HEK293T (cell line): ENCODE data around the gene BMPR2.

ENCODE experiments used
- CTCF ChIA-PET: fragments of 350-600 bp; formaldehyde crosslinking; extraction: SDS; loops from one replicate; lab custom pipeline; 2021; ENCODE audit warnings: antibody characterized with exemption, inconsistent platforms; lab: Yijun Ruan, JAX
- POLR2A ChIA-PET: fragments of 350-600 bp; formaldehyde crosslinking; extraction: SDS; loops from one replicate; lab custom pipeline; 2020; ENCODE audit warnings: antibody characterized with exemption, inconsistent platforms; lab: Yijun Ruan, JAX
- DNase-seq: peaks from one replicate; pipeline ENCODE4 v3.0.0; 2012; ENCODE audit warnings: mixed read lengths; ENCODE audit errors: extremely low spot score
- ARNT ChIP-seq: fragments of 450-650 bp; IDR thresholded peaks from 2 replicates; pipeline ENCODE4 v1.6.1; 2017; ENCODE audit warnings: mild to moderate bottlenecking
- BHLHE40 ChIP-seq: fragments of 450-650 bp; IDR thresholded peaks from 2 replicates; pipeline ENCODE4 v1.6.1; 2016; ENCODE audit warnings: mild to moderate bottlenecking, moderate library complexity, borderline replicate concordance
- CTBP1 ChIP-seq: fragments of 450-650 bp; IDR thresholded peaks from 2 replicates; pipeline ENCODE4 v1.6.1; 2016; ENCODE audit warnings: borderline replicate concordance
- ELF4 ChIP-seq: fragments of 450-650 bp; IDR thresholded peaks from 2 replicates; pipeline ENCODE4 v1.6.1; 2017; ENCODE audit warnings: antibody characterized with exemption
- FOXA1 ChIP-seq: fragments of 450-650 bp; IDR thresholded peaks from 2 replicates; pipeline ENCODE4 v1.6.1; 2016; ENCODE audit warnings: mild to moderate bottlenecking
- FOXK2 ChIP-seq: fragments of 450-650 bp; IDR thresholded peaks from 2 replicates; pipeline ENCODE4 v1.6.1; 2016; ENCODE audit warnings: mild to moderate bottlenecking
- FOXM1 ChIP-seq: fragments of 450-650 bp; IDR thresholded peaks from 2 replicates; pipeline ENCODE4 v1.6.1; 2017; ENCODE audit warnings: mild to moderate bottlenecking, borderline replicate concordance
- HDGF ChIP-seq: fragments of 450-650 bp; IDR thresholded peaks from 2 replicates; pipeline ENCODE4 v1.6.1; 2017; ENCODE audit warnings: antibody characterized with exemption, borderline replicate concordance
- L3MBTL2 ChIP-seq: fragments of 450-650 bp; conservative IDR thresholded peaks from 2 replicates; pipeline ENCODE4 v1.6.1; 2016; ENCODE audit warnings: mild to moderate bottlenecking
- LEF1 ChIP-seq: fragments of 450-650 bp; IDR thresholded peaks from 2 replicates; pipeline ENCODE4 v1.6.1; 2017; ENCODE audit warnings: mild to moderate bottlenecking, borderline replicate concordance
- NFRKB ChIP-seq: fragments of 450-650 bp; IDR thresholded peaks from 2 replicates; pipeline ENCODE4 v1.6.1; 2016; ENCODE audit warnings: mild to moderate bottlenecking, moderate library complexity
- SP1 ChIP-seq: fragments of 450-650 bp; IDR thresholded peaks from 2 replicates; pipeline ENCODE4 v1.6.1; 2017
- SUZ12 ChIP-seq: fragments of 450-650 bp; IDR thresholded peaks from 2 replicates; pipeline ENCODE4 v1.6.1; 2016; ENCODE audit warnings: mild to moderate bottlenecking
- TARDBP ChIP-seq: fragments of 450-650 bp; IDR thresholded peaks from 2 replicates; pipeline ENCODE4 v1.6.1; 2016
- ZNF384 ChIP-seq: fragments of 450-650 bp; IDR thresholded peaks from 2 replicates; pipeline ENCODE4 v1.6.1; 2016
- TF ChIP-seq, protein P1 (sequence below): fragments of 450-650 bp; IDR thresholded peaks from 2 replicates; pipeline ENCODE4 v1.6.1; 2016

BMPR2 gene

DNA sequence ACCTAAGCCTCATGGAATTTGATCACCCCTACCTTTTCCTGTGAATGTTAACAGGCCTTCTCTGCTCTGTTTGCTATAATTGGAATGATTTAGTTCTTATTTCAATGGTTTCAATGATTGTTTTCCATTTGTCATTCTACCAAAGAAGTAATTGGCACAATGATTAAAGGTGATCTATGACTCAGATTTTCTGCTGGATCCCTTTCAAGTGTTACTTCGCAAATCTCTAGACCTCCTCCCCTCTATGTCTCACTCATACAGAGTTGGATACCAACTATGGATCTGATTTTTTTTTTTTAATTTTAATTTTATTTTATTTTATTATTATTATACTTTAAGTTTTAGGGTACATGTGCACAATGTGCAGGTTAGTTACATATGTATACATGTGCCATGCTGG is 229.0 kb downstream of the BMPR2 start:
- no peak for TF ChIP-seq FOXK2
- TF ChIP-seq LEF1, result no peak
- no peak for TF ChIP-seq FOXA1
- no peak for TF ChIP-seq BHLHE40
- no peak for TF ChIP-seq TARDBP
- no peak for TF ChIP-seq FOXM1
- no peak for TF ChIP-seq NFRKB
- ChIA-PET POLR2A (no interaction called here), CTCF (interaction anchor here (0.7 kb wide), 1 partner anchor 87 kb away, joined by 3 read pairs; no protein-coding TSS in a partner anchor)
- no peak for DNase-seq

DNA sequence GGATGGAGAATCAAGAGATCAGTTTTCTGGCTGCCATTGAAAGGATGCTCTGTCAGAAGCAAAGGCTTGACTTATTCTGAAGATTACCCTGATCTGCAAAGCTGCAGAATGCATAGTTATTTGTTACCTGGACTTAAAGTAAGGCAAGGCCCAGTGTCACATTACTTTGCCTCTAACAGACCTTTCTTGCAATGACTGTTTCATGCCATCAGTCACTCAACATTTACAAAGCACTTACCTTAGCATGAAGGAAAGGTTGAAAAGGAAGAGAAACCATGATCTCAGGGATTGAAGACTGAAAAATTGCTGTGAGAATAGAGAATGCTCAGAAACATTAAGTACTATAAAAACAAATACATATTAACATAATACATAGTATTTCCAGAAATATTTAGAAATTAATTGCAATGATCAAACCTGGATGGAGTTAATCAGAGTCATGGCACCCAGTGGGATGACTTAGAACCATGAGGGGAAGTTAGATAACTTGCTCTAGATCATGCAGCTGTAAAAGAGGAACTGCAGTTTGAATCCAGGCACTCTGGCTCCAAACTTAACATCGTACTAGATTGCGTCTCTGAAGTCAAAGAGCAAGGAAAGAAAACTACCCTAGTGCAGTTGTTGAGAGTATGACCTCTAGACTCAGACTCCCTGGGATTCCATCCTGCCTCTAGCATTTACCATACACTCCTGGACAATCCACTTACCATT is 232.2 kb downstream of the BMPR2 start:
- POLR2A ChIA-PET, result no interaction called here
- TF ChIP-seq LEF1 (no peak), SP1 (no peak), TARDBP (no peak), ARNT (no peak), SUZ12 (no peak), ELF4 (no peak), FOXM1 (no peak), FOXK2 (no peak)
- DNase-seq, result no peak
- CTCF ChIA-PET, result no interaction called here

DNA sequence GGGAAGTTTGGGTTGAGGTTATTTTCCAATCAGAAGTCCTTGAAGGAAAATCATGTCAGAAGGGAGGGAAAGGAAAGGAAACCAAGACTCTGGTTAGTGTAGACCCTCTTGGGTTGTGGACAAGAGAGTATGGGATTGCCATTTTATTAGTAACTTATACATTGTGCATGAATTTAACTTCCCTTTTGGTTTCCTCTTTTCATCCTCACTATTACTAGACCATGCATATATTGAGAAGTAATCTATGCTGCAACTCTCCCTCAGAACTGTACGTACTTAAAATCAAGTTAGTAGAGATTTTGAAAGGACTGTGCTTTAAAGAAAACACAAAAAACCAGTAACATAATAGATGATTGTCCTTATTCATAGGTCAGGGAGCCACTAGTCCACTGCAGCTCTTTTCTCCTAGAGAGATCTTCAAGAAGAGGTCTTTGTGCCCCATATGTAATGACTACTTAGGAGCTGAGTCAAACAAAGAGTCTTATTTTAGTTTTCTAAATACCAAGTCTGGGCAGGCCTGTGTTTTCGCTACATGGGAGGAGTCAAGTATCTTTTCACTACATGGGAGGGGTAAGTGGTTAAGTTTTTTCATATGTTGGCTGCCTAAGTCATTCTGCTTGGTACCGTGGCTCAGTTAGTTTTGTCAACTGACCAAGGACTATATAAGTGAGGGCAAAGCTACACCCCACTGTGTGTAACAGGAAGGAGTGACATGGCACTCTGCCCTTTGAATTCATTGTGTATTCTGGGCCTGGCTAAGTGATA is 233.4 kb downstream of the BMPR2 start:
- no peak for DNase-seq
- TF ChIP-seq FOXM1, result no peak
- TF ChIP-seq, protein P1, sequence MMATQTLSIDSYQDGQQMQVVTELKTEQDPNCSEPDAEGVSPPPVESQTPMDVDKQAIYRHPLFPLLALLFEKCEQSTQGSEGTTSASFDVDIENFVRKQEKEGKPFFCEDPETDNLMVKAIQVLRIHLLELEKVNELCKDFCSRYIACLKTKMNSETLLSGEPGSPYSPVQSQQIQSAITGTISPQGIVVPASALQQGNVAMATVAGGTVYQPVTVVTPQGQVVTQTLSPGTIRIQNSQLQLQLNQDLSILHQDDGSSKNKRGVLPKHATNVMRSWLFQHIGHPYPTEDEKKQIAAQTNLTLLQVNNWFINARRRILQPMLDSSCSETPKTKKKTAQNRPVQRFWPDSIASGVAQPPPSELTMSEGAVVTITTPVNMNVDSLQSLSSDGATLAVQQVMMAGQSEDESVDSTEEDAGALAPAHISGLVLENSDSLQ, result no peak
- no peak for TF ChIP-seq BHLHE40
- TF ChIP-seq ARNT, result no peak
- TF ChIP-seq ELF4, result no peak
- TF ChIP-seq FOXA1, result no peak
- TF ChIP-seq LEF1, result no peak
- no peak for TF ChIP-seq L3MBTL2
- TF ChIP-seq FOXK2, result no peak
- no peak for TF ChIP-seq ZNF384
- no peak for TF ChIP-seq NFRKB
- TF ChIP-seq SUZ12, result no peak
- TF ChIP-seq CTBP1, result no peak
- TF ChIP-seq TARDBP, result no peak
- TF ChIP-seq HDGF, result no peak
- CTCF ChIA-PET, result interaction anchor here (0.5 kb wide), 2 partner anchors 188 to 921 kb away, joined by 3 read pairs; no protein-coding TSS in a partner anchor
- POLR2A ChIA-PET, result no interaction called here

DNA sequence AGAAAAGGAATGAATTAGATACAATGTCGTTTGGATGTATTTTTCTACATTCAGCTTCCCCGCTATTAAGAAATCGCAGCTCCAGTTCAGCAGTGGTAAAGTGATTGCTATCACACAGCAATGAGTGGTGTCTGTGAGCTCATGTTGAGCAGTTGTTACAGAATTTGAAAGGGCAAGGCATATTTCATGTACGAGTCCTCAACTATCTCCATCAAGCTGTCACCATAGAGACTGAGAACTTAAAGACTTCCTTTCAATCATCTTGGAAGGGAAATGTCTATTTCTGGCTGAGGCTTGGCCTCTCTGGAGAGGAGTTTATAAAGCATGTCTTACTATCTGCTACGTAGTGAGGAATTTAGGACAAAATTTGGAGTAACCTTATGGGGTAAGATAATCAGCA is 234.3 kb downstream of the BMPR2 start:
- ChIA-PET CTCF (interaction anchor here (0.5 kb wide), 1 partner anchor 920 kb away, joined by 3 read pairs; no protein-coding TSS in a partner anchor), POLR2A (no interaction called here)
- TF ChIP-seq, protein P1, result no peak
- TF ChIP-seq LEF1 (no peak), L3MBTL2 (no peak), HDGF (no peak), SP1 (no peak), TARDBP (no peak)
- DNase-seq, result no peak

DNA sequence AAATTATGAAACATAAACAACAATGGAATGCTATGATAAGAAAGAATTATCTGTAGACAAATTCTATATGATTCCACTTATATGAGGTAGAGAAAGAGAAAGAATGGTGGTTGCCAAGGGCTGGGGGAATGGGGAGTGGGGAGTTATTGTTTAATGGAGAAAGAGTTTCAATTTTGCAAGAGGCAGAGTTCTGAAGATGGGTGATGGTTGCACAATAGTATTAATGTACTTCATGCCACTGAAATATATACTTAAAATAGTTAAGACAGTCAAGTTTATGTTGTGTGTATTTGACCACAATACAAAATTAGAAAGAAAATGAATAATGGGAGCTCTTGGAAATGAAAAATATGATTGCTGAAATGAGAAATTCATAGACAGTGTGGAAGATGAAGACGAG is 236.0 kb downstream of the BMPR2 start:
- TF ChIP-seq TARDBP (no peak), FOXA1 (no peak), SP1 (no peak), ZNF384 (no peak), ARNT (no peak), L3MBTL2 (no peak), HDGF (no peak), ELF4 (no peak), FOXM1 (no peak), FOXK2 (no peak), LEF1 (no peak)
- TF ChIP-seq, protein P1, result no peak
- no peak for DNase-seq
- ChIA-PET CTCF (no interaction called here), POLR2A (no interaction called here)

DNA sequence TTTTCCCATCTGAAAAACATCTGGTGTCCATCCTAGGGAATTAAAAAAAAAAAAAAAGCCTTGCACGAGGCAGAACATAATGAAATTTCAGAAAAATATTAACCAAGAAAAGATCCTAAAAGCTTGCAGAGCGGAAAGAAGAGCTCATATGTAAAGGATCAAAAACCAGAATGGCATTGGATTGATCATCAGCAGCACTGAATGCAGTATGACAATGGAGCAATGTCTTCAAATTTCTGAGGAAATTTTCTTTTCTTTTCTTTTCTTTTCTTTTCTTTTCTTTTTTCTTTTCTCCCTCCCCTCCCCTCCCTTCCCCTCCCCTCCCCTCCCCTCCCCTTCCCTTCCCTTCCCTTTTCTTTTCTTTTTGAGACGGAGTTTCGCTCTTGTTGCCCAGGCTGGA is 237.4 kb downstream of the BMPR2 start:
- TF ChIP-seq HDGF (no peak), ARNT (no peak), FOXA1 (no peak), CTBP1 (no peak), BHLHE40 (no peak), SUZ12 (no peak), TARDBP (no peak), LEF1 (no peak), FOXK2 (no peak), ELF4 (no peak), SP1 (no peak), FOXM1 (no peak), NFRKB (no peak), ZNF384 (no peak), L3MBTL2 (no peak)
- TF ChIP-seq, protein P1, result no peak
- CTCF ChIA-PET, result no interaction called here
- DNase-seq, result no peak
- POLR2A ChIA-PET, result no interaction called here
